Activated T-cell treated with anti-CD3 and anti-CD28 coated beads for 48 hours (primary cell): ENCODE measurements around the gene FAM193A.
A peak's percentile ranks its signal among the peaks of the same experiment; 100 is the strongest.
"Not testable (repeated sequence)": the region's sequence is repeated elsewhere in the genome, so short reads cannot be mapped to it uniquely, and the experiment has no call there.

Source experiments
- DNase-seq: peaks from one replicate; pipeline ENCODE4 v3.0.0-alpha.2; 2020; ENCODE audit warnings: low read depth

FAM193A gene

GRCh38 chr4:2651546-2651945 lies 115.1 kb downstream of the FAM193A start:
- no peak for DNase-seq

- DNase-seq: no peak
Observed at GRCh38 chr4:2651998-2652397, 115.6 kb downstream of the FAM193A start.

GRCh38 chr4:2652415-2653160 lies 116.1 kb downstream of the FAM193A start:
- DNase-seq: no peak

GRCh38 chr4:2660596-2661211 lies 124.3 kb downstream of the FAM193A start:
- DNase-seq: no peak

- DNase-seq: no peak
Observed at GRCh38 chr4:2662598-2662997, 126.2 kb downstream of the FAM193A start.

- no peak for DNase-seq
Observed at GRCh38 chr4:2663275-2663674, 126.8 kb downstream of the FAM193A start.

- DNase-seq: no peak
Observed at GRCh38 chr4:2666722-2667247, 130.3 kb downstream of the FAM193A start.

- no peak for DNase-seq
Observed at GRCh38 chr4:2667428-2667827, 131.0 kb downstream of the FAM193A start.

- DNase-seq: no peak
Observed at GRCh38 chr4:2671267-2671895, 134.9 kb downstream of the FAM193A start.

- DNase-seq: no peak
Observed at GRCh38 chr4:2672082-2672481, 135.6 kb downstream of the FAM193A start.

- DNase-seq: no peak
Observed at GRCh38 chr4:2672700-2673099, 136.3 kb downstream of the FAM193A start.

- DNase-seq: no peak
Observed at GRCh38 chr4:2673157-2673556, 136.7 kb downstream of the FAM193A start.

- not testable (repeated sequence) for DNase-seq
Observed at GRCh38 chr4:2679762-2680161, 143.3 kb downstream of the FAM193A start.

- no peak for DNase-seq
Observed at GRCh38 chr4:2684486-2684885, 148.0 kb downstream of the FAM193A start.

- DNase-seq: no peak
Observed at GRCh38 chr4:2685541-2685940, 149.1 kb downstream of the FAM193A start.

- DNase-seq: no peak
Observed at GRCh38 chr4:2686379-2687265, 150.2 kb downstream of the FAM193A start.

GRCh38 chr4:2688281-2688680 lies 151.8 kb downstream of the FAM193A start:
- no peak for DNase-seq

GRCh38 chr4:2688697-2689096 lies 152.2 kb downstream of the FAM193A start:
- DNase-seq: no peak

GRCh38 chr4:2689114-2689513 lies 152.7 kb downstream of the FAM193A start:
- no peak for DNase-seq

- peak; percentile 35 for DNase-seq
Observed at GRCh38 chr4:2689825-2690700, 153.6 kb downstream of the FAM193A start.

- no peak for DNase-seq
Observed at GRCh38 chr4:2691313-2691712, 154.9 kb downstream of the FAM193A start.
